ENCODE data around the gene TMEM258.

DNA sequence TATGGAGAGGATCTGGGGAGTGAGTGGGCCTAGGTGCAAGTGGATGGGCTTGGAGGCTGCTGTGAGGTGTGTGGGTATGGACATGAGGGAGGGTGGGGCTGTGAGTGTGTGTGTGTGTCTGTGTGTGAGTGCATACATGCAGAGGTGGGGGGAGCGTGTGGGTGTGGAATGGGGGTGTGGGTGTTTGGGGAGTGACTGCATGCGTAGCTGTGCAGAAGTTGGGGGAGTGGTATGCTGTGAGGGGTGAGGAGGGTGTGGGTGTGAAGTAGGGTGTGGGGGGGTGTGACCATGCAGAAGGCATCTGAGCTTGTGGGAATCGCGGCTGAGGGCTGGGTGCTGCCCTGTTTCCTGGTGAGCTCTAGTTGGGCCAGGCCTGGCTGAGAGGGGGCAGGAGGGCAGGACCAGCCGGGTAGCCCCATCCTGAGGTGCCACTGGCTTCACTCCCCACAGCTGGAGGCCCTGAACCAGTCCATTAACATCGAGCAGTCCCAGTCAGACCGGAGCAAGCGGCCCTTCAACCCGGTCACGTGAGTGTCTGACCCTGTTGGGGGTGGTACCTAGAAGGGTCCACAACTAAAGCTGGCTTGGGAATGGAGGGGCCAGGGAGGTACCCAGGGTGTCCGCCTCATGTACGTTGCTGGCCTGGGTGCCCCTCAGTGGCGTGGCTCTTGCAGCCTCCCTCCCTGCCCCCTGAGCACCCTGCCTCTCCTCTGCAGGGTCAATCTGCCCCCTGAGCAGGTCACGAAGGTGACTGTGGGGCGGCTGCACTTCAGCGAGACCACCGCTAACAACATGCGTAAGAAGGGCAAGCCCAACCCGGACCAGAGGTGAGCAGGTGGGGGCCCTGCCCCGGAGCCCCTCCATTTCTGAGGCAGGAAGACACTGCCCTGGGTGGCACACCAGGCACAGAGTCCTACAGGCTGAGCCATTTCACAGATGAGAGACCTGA, 16.5 kb downstream of the TMEM258 start:
- TF ChIP-seq, protein P1, sequence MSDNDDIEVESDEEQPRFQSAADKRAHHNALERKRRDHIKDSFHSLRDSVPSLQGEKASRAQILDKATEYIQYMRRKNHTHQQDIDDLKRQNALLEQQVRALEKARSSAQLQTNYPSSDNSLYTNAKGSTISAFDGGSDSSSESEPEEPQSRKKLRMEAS (IDR thresholded peaks at IDR 0.05) = no peak
- TF ChIP-seq, protein P2, sequence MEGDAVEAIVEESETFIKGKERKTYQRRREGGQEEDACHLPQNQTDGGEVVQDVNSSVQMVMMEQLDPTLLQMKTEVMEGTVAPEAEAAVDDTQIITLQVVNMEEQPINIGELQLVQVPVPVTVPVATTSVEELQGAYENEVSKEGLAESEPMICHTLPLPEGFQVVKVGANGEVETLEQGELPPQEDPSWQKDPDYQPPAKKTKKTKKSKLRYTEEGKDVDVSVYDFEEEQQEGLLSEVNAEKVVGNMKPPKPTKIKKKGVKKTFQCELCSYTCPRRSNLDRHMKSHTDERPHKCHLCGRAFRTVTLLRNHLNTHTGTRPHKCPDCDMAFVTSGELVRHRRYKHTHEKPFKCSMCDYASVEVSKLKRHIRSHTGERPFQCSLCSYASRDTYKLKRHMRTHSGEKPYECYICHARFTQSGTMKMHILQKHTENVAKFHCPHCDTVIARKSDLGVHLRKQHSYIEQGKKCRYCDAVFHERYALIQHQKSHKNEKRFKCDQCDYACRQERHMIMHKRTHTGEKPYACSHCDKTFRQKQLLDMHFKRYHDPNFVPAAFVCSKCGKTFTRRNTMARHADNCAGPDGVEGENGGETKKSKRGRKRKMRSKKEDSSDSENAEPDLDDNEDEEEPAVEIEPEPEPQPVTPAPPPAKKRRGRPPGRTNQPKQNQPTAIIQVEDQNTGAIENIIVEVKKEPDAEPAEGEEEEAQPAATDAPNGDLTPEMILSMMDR (IDR thresholded peaks at IDR 0.05) = no peak
- no peak for TF ChIP-seq JUN (IDR thresholded peaks at IDR 0.05)
- TF ChIP-seq POLR2A (IDR thresholded peaks at IDR 0.05; ENCODE audit: low read length) = no peak
- no peak for TF ChIP-seq FOSL2 (IDR thresholded peaks at IDR 0.05)
- TF ChIP-seq FOSL2 (CRISPR knock-in tag; IDR thresholded peaks at IDR 0.05) = no peak
- TF ChIP-seq EP300 (IDR thresholded peaks at IDR 0.05) = no peak
- no peak for TF ChIP-seq RNF2 (IDR thresholded peaks at IDR 0.05; ENCODE audit: borderline replicate concordance, low read depth)

Data from A549 (cell line).